Subcutaneous adipose tissue (tissue), 4 donors: ENCODE measurements around the gene ZNF155. TPM values are rescaled to one million over a fixed set of nuclear protein-coding genes. Genes with fewer than 3 reads are reported as not detected.

Experiments used
- total RNA-seq, 4 donors: library from RNA; depleted of rRNA; stranded (reverse); fragments of >200 nt; gene quantifications; one replicate each; pipeline ENCODE4 v1.1.0, GENCODE V29; 2016
- TF ChIP-seq, protein P1 (sequence below): fragments of 450-650 bp; IDR thresholded peaks from one replicate; pipeline ENCODE4 v1.5.1; 2016; ENCODE audit warnings: low read depth, mild to moderate bottlenecking, control low read depth, antibody characterized with exemption, moderate library complexity

The ZNF155 gene
- 10 to 100 TPM in 1 of 4 donors, 1 to 10 TPM in 3; 6.0 to 13.8 (median 9.1) TPM for total RNA-seq

DNA sequence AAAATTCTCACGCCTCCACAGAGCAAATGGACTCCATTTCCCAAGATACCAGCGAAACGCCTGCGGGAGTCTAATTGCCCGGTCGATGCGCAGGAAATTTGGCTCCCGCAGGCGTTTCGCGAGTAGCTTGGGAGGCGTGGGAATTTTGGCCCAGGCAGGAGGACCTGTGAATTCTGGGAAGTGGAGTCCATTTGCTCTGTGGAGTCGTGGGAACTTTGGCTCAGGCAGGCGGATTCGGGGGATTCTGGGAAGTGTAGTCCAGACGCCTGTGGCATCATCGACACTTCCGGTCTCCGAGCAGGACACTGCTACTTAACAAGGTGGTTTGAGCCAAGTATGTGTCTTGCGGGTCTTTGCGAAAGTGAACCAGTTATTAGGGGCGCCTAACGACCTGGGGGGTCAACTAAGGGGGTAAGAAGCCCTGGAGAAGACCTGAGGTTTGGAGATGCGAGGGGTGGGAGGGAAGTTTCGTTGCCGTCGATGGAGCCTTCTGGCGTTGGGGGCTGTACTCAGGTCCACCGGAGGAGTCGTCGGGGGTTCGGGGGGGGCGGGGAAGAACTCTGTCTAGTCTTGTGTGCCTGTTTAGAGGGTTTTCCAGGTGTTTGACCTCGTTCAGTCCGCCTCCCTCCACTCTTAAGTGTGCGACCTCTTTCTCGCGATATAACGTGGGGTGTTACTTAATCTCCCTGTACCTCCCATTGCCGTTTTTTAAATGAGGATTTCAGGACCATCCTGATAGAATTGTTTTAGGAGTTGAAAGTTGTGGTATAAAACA, at the start of gene ZNF155:
Gene ZNF155 (plus strand): TSS at position 277 of the 775 bp plus-strand sequence. CDS start 4,356 bp downstream, outside the sequence.
- TF ChIP-seq, protein P1, sequence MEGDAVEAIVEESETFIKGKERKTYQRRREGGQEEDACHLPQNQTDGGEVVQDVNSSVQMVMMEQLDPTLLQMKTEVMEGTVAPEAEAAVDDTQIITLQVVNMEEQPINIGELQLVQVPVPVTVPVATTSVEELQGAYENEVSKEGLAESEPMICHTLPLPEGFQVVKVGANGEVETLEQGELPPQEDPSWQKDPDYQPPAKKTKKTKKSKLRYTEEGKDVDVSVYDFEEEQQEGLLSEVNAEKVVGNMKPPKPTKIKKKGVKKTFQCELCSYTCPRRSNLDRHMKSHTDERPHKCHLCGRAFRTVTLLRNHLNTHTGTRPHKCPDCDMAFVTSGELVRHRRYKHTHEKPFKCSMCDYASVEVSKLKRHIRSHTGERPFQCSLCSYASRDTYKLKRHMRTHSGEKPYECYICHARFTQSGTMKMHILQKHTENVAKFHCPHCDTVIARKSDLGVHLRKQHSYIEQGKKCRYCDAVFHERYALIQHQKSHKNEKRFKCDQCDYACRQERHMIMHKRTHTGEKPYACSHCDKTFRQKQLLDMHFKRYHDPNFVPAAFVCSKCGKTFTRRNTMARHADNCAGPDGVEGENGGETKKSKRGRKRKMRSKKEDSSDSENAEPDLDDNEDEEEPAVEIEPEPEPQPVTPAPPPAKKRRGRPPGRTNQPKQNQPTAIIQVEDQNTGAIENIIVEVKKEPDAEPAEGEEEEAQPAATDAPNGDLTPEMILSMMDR, result no peak

DNA sequence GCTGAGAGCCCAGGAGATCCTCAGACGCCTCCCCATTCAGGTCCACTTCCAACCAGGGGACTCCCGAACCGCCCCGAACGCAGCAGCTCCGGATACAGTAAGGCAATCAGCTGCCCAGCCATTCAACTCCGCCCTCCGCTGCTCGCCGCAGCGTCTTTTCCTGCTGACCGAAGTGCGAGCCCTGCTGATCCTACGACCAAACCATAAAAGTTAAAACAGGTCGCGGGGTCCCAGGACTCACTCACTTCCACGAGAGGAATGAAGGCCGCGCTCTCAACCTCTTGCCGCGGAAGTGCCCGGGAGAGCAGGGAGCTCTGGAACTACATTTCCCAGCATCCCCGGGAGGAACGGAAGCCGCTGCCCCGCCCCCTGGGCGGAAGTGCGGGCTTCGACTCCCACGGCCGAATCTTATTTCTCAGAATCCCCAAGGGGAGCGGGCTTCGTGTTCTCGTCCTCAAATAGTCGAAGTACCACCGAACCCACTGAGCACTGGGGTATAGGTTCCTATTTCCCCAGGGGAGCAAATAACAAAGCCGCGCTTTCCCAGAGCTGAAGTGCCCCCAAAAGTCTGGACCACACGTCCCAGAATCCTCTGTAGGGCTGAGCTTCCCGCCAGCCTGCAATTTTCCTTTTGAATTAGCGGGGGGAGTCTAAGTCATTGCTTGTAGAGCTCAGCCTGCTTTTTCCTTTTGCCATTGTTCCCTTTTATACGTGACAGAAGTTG, 48.8 kb upstream of the ZNF155 start, which contains the start of gene ZNF45:
Gene ZNF45 (minus strand): TSS at position 298 of the 724 bp plus-strand sequence. CDS start 13,097 bp downstream, outside the sequence.
- TF ChIP-seq, protein P1, result no peak

DNA sequence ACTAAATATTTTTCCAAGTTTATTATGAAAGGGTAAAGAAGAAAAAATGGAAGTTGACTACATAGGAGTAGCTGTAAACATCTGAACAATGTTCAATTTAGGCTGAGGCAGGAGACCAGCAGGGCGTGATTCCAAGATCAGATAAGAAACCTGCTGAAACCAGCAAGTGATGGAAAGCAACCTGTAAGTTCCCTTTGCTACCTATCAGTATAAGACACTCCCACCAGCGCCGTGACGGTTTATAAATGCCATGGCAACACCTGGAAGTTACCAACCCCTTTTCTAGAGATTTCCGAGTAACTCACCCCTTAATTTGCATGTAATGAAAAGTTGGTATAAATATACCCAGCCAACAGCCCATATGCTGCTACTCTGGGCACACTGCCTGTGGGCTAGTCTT, 47.8 kb upstream of the ZNF155 start:
- TF ChIP-seq, protein P1, result no peak

DNA sequence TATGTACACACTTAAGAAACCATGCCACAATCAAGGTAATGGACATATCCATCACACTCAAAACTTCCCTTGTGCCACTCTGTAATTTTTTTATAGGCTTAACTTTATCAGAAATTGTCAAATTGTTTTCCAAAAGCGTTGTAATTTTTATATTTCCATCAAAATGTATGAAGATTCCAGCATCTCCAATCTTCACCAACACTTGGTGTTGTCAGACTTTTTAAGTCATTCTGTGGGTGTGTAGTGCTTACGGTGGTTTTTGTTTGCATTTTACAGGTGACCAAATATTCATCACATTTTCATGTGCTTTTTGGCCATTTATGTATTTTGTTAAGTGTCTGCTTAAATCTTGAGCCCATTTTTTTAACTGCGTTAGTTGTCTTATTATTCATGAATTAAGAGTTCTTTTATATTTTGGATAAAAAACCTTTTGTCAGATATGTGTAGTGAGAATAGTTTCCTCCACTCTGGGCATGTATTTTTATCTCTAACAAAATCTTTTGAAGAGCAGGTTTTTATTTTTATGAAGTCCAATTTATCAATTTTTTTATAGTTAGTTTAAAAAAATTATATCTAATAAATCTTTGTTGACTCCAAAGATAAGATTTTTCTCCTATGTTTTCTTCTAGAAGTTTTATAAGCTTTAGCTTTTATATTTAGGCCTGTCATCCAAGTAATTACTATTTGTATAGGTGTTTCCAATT, 44.3 kb upstream of the ZNF155 start:
- TF ChIP-seq, protein P1, result no peak

DNA sequence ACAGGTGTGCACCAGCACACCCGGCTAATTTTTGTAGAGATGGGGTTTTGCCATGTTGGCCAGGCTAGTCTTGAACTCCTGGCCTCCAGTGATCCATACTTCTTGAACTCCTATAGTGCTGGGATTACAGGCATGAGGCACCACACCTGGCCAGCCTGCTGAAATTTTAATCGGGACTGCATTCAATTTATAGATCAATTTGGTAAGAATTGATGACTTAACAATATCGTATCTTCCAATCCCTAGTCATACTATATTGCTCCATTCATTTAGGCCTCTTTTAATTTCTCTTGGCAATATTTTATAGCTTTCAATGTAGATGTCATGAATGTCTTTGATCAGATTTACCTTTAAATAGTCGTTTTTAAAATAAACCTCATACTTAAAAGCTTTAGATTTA, 43.3 kb upstream of the ZNF155 start:
- TF ChIP-seq, protein P1, result no peak

DNA sequence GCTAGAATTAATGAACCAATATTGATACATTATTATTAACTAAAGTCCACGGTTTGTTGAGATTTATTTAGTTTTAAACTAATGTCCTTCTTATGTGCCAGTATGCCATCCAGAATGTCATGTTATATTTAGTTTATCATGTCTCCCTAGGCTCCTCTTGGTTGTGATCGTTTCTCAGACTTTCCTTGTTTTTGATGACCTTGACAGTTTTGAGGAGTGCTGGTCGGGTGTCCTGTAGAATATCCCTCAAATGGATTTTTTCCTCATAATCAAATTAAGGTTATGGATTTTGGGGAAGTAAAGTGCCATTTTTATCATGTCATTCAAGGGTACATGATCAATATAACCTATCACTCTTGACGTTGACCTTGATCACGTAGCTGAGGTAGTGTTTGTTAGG, 42.8 kb upstream of the ZNF155 start:
- TF ChIP-seq, protein P1, result no peak
